WTC11 (cell line): Measurements from ENCODE around the gene DPP8.

Experiments used
- ATF6 ChIP-seq: sonication (generic); formaldehyde crosslinking; IDR thresholded peaks from 2 replicates; pipeline ENCODE4 v1.8.1; 2023; ENCODE audit warnings: mild to moderate bottlenecking, missing genetic modification reagents
- CTCF ChIP-seq: fragments of 200-600 bp; IDR thresholded peaks from 2 replicates; pipeline ENCODE4 v1.8.0; 2022; ENCODE audit warnings: antibody characterized with exemption
- ESRRA ChIP-seq: sonication (generic); formaldehyde crosslinking; IDR thresholded peaks from 2 replicates; pipeline ENCODE4 v1.8.1; 2022; ENCODE audit warnings: mild to moderate bottlenecking, missing genetic modification reagents, borderline replicate concordance
- NR3C1 ChIP-seq: sonication (generic); formaldehyde crosslinking; conservative IDR thresholded peaks from 2 replicates; pipeline ENCODE4 v1.8.1; 2023; ENCODE audit warnings: low read depth, mild to moderate bottlenecking, missing genetic modification reagents
- ZNF671 ChIP-seq: fragments of 250-450 bp; sonication (Bioruptor Pico); IDR thresholded peaks from 2 replicates; pipeline ENCODE4 v1.8.0; 2021; ENCODE audit warnings: mild to moderate bottlenecking
- TF ChIP-seq, protein P1 (sequence below): sonication (generic); formaldehyde crosslinking; IDR thresholded peaks from 2 replicates; pipeline ENCODE4 v1.8.1; 2022; ENCODE audit warnings: missing genetic modification reagents, borderline replicate concordance
- TF ChIP-seq, protein P2 (sequence below): sonication (generic); formaldehyde crosslinking; IDR thresholded peaks from 2 replicates; pipeline ENCODE4 v1.8.1; 2023; ENCODE audit warnings: mild to moderate bottlenecking, moderate library complexity, missing genetic modification reagents

DNA sequence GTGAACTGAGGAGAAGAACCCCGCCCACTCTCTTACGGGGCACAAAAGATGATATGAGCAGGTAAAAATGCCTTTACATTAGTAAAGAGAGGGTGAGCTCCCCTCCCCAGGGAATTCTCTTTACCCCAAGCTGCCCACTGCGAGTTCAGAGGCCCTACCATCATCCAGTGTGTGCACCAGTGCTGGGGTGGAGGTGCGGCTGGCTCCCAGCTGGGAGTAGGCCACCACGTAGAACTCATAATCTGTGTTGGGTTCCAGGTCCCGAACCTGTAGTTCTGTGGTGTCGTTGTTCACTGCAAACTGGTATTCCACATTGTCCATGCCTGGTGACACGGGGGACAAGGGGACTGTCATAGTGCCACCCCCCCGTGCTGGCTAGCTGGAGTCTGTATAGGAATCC, 122.6 kb downstream of the DPP8 start:
- TF ChIP-seq CTCF = no peak
- no peak for TF ChIP-seq ESRRA (CRISPR knock-in tag)
- TF ChIP-seq, protein P1, sequence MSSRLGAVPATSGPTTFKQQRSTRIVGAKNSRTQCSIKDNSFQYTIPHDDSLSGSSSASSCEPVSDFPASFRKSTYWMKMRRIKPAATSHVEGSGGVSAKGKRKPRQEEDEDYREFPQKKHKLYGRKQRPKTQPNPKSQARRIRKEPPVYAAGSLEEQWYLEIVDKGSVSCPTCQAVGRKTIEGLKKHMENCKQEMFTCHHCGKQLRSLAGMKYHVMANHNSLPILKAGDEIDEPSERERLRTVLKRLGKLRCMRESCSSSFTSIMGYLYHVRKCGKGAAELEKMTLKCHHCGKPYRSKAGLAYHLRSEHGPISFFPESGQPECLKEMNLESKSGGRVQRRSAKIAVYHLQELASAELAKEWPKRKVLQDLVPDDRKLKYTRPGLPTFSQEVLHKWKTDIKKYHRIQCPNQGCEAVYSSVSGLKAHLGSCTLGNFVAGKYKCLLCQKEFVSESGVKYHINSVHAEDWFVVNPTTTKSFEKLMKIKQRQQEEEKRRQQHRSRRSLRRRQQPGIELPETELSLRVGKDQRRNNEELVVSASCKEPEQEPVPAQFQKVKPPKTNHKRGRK (CRISPR knock-in tag) = no peak
- no peak for TF ChIP-seq NR3C1 (CRISPR knock-in tag)
- no peak for TF ChIP-seq ATF6 (CRISPR knock-in tag)
- no peak for TF ChIP-seq ZNF671 (CRISPR knock-in tag)
- TF ChIP-seq, protein P2, sequence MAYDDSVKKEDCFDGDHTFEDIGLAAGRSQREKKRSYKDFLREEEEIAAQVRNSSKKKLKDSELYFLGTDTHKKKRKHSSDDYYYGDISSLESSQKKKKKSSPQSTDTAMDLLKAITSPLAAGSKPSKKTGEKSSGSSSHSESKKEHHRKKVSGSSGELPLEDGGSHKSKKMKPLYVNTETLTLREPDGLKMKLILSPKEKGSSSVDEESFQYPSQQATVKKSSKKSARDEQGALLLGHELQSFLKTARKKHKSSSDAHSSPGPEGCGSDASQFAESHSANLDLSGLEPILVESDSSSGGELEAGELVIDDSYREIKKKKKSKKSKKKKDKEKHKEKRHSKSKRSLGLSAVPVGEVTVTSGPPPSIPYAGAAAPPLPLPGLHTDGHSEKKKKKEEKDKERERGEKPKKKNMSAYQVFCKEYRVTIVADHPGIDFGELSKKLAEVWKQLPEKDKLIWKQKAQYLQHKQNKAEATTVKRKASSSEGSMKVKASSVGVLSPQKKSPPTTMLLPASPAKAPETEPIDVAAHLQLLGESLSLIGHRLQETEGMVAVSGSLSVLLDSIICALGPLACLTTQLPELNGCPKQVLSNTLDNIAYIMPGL (CRISPR knock-in tag) = no peak
